GM19395 (cell line): ENCODE data around the gene HAVCR1.
"Not testable (repeated sequence)": the region's sequence is repeated elsewhere in the genome, so short reads cannot be mapped to it uniquely, and the experiment has no call there.

Experiments used
- ATAC-seq: cut with Tn5 transposase; IDR thresholded peaks from one replicate; pipeline ENCODE4 v1.9.1; 2021; ENCODE audit warnings: mild to moderate bottlenecking, moderate library complexity; ENCODE audit not compliant: unreplicated experiment

HAVCR1 gene

DNA sequence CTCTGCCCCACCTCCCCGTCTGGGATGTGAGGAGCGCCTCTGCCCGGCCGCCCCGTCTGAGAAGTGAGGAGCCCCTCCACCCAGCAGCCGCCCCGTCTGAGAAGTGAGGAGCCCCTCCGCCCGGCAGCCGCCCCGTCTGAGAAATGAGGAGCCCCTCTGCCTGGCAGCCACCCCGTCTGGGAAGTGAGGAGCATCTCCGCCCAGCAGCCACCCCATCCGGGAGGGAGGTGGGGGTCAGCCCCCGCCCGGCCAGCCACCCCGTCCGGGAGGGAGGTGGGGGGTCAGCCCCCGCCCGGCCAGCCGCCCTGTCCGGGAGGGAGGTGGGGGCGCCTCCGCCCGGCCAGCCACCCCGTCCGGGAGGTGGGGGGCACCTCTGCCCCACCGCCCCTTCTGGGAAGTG, 44.8 kb downstream of the HAVCR1 start:
- ATAC-seq: not testable (repeated sequence)

GRCh38 chr5:157006262-157006661, 52.7 kb downstream of the HAVCR1 start:
- no peak for ATAC-seq

GRCh38 chr5:157004893-157005551, 53.9 kb downstream of the HAVCR1 start:
- ATAC-seq: no peak

GRCh38 chr5:156991714-156992113, 67.2 kb downstream of the HAVCR1 start:
- ATAC-seq: no peak

DNA sequence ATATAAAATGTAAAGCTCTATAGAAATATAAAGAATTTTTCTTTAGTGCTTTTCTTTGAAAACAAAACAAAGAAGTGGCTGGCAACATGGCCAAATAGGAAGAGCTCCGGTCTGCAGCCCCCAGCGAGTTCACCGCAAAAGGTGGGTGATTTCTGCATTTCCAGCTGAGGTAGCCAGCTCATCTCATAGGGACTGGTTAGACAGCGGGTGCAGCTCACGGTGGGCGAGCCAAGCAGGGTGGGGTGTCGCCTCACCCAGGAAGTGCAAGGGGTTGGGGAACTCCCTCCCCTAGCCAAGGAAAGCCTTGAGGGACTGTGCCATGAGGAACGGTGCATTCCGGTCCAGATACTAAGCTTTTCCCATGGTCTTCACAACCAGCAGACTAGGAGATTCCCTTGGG, 74.9 kb downstream of the HAVCR1 start:
- ATAC-seq: no peak

GRCh38 chr5:156981481-156981880, 77.4 kb downstream of the HAVCR1 start:
- ATAC-seq: no peak
